Colonic mucosa (tissue), 4 donors: ENCODE results near the gene UBN1. TPM values are rescaled to one million over a fixed set of nuclear protein-coding genes. Genes with fewer than 3 reads are reported as not detected.

Experiments used
- DNase-seq: peaks from one replicate; pipeline ENCODE4 v3.0.0-alpha.2; 2020
- H3K27ac ChIP-seq: fragments of 200-600 bp; one replicate; pipeline ENCODE4 v1.8.0; 2021
- H3K27me3 ChIP-seq: fragments of 200-600 bp; one replicate; pipeline ENCODE4 v1.8.0; 2021
- H3K36me3 ChIP-seq: fragments of 200-600 bp; one replicate; pipeline ENCODE4 v1.8.0; 2021
- H3K4me1 ChIP-seq: fragments of 200-600 bp; one replicate; pipeline ENCODE4 v1.8.0; 2021; ENCODE audit warnings: mild to moderate bottlenecking
- H3K4me3 ChIP-seq: fragments of 200-600 bp; one replicate; pipeline ENCODE4 v1.8.0; 2021
- H3K9ac ChIP-seq, 2 donors: one replicate each; pipeline ENCODE4 v1.7.0; 2013; ENCODE audit warnings: control low read depth in 2 of 2, low read depth in 2 of 2, low read length in 2 of 2
- H3K9me3 ChIP-seq: fragments of 200-600 bp; one replicate; pipeline ENCODE4 v1.8.0; 2021
- intact Hi-C: fragments of 100-400 bp; cut with DNase I; formaldehyde crosslinking; loops from one replicate; pipeline ENCODE4 v1.14.1; 2022
- total RNA-seq, 2 donors: library from RNA; stranded (reverse); fragmentation: NEBNext Ultra II Directional in 1 of 2; extraction: Animal tissue kit (Norgen Biotek cat#: 25700) in 1 of 2; gene quantifications; one replicate each; pipeline ENCODE4 v1.2.1, GENCODE V29; 2021
- TF ChIP-seq, protein P1 (sequence below): fragments of 200-600 bp; IDR thresholded peaks from one replicate; pipeline ENCODE4 v1.8.0; 2022; ENCODE audit warnings: antibody characterized with exemption, mild to moderate bottlenecking
- donor health status: healthy.
- donor health status: DM: no; HTN: no; CAD: no.
- donor health status: DM: no; HTN: no; CAD: no.

UBN1 gene
- total RNA-seq, 2 donors from 2014 or later = 34.7 to 41.7 TPM

DNA sequence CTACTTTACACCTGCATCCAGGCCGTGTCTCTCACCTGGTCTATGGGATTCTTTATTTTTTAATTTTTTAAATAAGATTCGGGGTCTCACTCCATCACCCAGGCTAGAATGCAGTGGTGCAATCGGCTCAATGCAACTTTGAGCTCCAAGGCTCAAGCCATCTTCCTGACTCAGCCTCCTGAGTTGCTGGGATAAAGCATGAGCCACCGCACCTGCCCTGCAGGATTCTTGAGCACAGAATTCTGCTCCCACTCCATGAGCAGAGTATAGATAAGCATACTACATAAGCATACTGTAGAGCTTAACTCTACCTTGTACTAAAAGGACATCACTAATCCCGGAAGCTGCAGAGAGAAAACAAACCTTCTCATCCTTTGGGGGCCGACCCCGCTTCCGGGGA, 15.7 kb upstream of the UBN1 start:
- intact Hi-C loops = no loop called here
- Histone ChIP-seq H3K4me1 (peaks cover 12% of the 10 kb centered on the region), H3K27me3 (no peaks in the 10 kb centered on the region), H3K9me3 (no peaks in the 10 kb centered on the region), H3K9ac (no peak overlapping the region), H3K27ac (no peak overlapping the region), H3K36me3 (peaks cover 6% of the 10 kb centered on the region), H3K4me3 (no peak overlapping the region)
- TF ChIP-seq, protein P1, sequence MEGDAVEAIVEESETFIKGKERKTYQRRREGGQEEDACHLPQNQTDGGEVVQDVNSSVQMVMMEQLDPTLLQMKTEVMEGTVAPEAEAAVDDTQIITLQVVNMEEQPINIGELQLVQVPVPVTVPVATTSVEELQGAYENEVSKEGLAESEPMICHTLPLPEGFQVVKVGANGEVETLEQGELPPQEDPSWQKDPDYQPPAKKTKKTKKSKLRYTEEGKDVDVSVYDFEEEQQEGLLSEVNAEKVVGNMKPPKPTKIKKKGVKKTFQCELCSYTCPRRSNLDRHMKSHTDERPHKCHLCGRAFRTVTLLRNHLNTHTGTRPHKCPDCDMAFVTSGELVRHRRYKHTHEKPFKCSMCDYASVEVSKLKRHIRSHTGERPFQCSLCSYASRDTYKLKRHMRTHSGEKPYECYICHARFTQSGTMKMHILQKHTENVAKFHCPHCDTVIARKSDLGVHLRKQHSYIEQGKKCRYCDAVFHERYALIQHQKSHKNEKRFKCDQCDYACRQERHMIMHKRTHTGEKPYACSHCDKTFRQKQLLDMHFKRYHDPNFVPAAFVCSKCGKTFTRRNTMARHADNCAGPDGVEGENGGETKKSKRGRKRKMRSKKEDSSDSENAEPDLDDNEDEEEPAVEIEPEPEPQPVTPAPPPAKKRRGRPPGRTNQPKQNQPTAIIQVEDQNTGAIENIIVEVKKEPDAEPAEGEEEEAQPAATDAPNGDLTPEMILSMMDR = no peak
- DNase-seq = no peak

DNA sequence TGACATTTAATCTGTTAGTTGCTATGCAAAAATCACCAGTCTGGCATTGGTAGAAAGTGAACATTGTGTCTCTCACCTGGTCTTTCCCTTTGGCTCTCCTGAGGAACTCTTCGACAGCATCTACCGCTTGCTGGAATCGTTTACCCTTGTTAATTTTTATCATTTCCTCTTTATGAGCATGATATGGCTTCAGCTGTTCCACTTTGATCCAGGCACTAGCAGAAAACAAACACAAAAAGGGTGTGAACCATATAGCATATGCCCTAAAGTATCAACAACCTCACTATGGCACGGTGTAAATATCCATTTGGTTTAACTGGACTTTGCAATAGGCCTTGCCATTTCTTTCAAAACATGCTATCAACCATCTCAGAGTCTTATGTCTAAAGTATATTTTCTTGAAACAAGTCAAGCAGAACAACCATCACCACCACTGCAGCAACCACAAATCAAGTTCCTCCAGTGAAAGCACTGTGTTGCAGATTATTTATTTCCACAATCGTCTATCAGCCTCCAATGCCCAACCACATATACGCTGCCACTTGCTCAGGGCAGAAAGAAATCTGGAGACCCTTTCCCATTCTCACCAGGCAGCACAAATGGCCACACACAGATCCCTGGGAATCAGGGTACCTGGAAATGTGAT, 14.5 kb upstream of the UBN1 start:
- DNase-seq = peak; percentile 35
- TF ChIP-seq, protein P1 = no peak
- H3K36me3 ChIP-seq = peaks cover 4% of the 10 kb centered on the region
- peak overlapping the region; percentile 37 for H3K27ac ChIP-seq
- H3K27me3 ChIP-seq = no peaks in the 10 kb centered on the region
- H3K4me3 ChIP-seq = no peak overlapping the region
- intact Hi-C loops = no loop called here
- peaks cover 12% of the 10 kb centered on the region for H3K4me1 ChIP-seq
- H3K9ac ChIP-seq = peak overlapping the region in 1 of 2 donors; percentile 49
- H3K9me3 ChIP-seq = no peaks in the 10 kb centered on the region

DNA sequence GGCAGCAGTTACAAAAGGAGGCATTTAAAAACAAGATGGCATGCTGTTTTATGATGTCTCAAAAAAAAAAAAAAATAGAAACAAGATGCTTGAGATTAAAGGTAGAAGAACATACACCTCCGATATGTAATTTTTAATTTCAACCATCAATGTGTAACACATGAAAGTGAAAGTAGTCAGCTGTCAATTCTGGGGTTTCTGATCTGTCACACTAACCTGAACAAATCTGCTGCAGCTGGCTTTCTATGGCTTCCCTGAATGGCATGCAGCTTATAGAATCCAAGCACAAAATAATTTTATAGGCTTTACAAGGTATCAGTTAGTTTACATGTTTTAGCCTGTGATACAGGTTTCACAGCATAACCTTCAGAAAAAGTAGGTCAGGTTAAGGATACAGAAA, 13.7 kb upstream of the UBN1 start:
- Histone ChIP-seq H3K9me3 (no peaks in the 10 kb centered on the region), H3K27ac (no peak overlapping the region), H3K4me1 (peaks cover 12% of the 10 kb centered on the region), H3K36me3 (peaks cover 4% of the 10 kb centered on the region), H3K4me3 (no peak overlapping the region), H3K27me3 (no peaks in the 10 kb centered on the region), H3K9ac (no peak overlapping the region)
- DNase-seq = no peak
- intact Hi-C loops = no loop called here
- TF ChIP-seq, protein P1 = no peak

DNA sequence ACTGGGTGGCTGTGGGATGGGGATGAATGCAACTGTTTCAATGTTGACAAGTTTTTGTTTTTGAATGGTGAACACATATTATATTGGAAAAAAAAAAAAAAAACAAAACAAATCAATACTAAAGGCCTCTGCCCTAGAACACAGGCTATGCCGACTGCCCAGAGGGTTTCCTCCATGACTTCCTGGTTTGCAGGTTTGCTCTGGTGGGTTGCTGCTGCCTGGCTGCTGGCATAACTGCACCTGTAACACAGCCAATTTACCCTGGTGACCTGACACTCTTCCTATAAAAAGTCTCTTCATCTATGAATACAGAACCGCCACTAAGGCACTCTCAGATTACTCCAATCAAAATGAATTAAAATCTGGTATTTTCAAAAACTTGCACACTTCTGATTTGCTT, 10.6 kb upstream of the UBN1 start:
- Histone ChIP-seq H3K9ac (no peak overlapping the region), H3K36me3 (peaks cover 8% of the 10 kb centered on the region), H3K27me3 (no peaks in the 10 kb centered on the region), H3K4me3 (no peak overlapping the region), H3K27ac (no peak overlapping the region), H3K9me3 (no peaks in the 10 kb centered on the region), H3K4me1 (peaks cover 12% of the 10 kb centered on the region)
- TF ChIP-seq, protein P1 = no peak
- no peak for DNase-seq
- intact Hi-C loops = no loop called here

DNA sequence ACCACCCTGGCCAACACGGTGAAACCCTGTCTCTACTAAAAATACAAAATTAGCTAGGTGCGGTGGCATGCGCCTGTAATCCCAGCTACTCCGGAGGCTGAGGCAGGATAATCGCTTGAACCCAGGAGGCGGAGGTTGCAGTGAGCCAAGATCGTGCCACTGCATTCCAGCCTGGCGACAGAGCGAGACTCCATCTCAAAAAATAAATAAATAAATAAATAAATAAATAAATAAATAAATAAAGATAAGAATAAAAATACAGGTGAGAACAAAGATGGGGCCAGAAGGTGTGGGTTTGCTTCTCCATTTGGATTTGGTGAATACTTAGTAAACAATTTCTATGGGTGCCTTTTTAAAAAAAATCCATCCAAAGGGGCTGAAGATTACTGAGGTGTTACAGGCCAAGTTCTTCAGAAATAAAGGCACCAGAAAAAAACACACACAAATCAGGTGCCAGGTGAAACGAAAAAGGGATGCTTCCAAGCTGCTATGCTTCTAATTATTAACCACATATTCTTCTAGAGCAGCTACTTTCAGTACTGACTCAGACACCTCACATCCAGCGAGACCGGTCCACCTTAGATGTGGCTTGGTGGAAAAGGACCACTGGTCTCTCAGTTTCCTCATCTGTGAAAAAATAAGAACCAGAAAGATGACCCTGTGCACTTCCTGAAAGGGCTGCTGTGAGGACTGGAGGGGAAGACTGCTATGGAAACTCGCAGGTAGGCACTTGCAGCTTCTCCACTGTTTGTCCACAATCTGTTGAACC, 9.4 kb upstream of the UBN1 start:
- intact Hi-C loops = no loop called here
- no peak overlapping the region for H3K27ac ChIP-seq
- H3K9me3 ChIP-seq = no peaks in the 10 kb centered on the region
- H3K4me3 ChIP-seq = no peak overlapping the region
- no peaks in the 10 kb centered on the region for H3K27me3 ChIP-seq
- DNase-seq = no peak
- TF ChIP-seq, protein P1 = no peak
- H3K4me1 ChIP-seq = peaks cover 12% of the 10 kb centered on the region
- H3K36me3 ChIP-seq = peaks cover 14% of the 10 kb centered on the region
- no peak overlapping the region for H3K9ac ChIP-seq
